Neural cell (in vitro differentiated cells): ENCODE measurements around the gene SMCO4. TPM values are rescaled to one million over a fixed set of nuclear protein-coding genes. Genes with fewer than 3 reads are reported as not detected.

ENCODE experiments used
- H2AFZ ChIP-seq: fragments of 200-600, 300-800 bp; sonication (generic), shearing (Covaris generic); 2 replicates; pipeline ENCODE4 v1.6.0; 2014; ENCODE audit warnings: low read depth, mild to moderate bottlenecking, antibody characterized with exemption, low read length, moderate library complexity
- H3F3A ChIP-seq: fragments of 200-600 bp; shearing (Covaris generic); 2 replicates; pipeline ENCODE4 v1.6.1; 2016; ENCODE audit warnings: mild to moderate bottlenecking, moderate library complexity, mixed read lengths, antibody characterized with exemption, low read length; ENCODE audit not compliant: insufficient read depth, poor library complexity, severe bottlenecking
- H3K27ac ChIP-seq: fragments of 200-600, 300-800 bp; sonication (generic), shearing (Covaris generic); 2 replicates; pipeline ENCODE4 v1.5.1; 2014; ENCODE audit warnings: mild to moderate bottlenecking, low read length, moderate library complexity
- H3K27me3 ChIP-seq: fragments of 300-800, 200-600 bp; sonication (generic), shearing (Covaris generic); 2 replicates; pipeline ENCODE4 v1.6.0; 2014; ENCODE audit warnings: mild to moderate bottlenecking, low read depth, low read length, moderate library complexity; ENCODE audit not compliant: insufficient read depth
- H3K36me3 ChIP-seq: fragments of 300-800, 200-600 bp; sonication (generic), shearing (Covaris generic); 2 replicates; pipeline ENCODE4 v1.5.1; 2014; ENCODE audit warnings: mild to moderate bottlenecking, antibody characterized with exemption, low read length, moderate library complexity; ENCODE audit not compliant: insufficient read depth
- H3K4me2 ChIP-seq: fragments of 300-800, 200-600 bp; sonication (generic), shearing (Covaris generic); 2 replicates; pipeline ENCODE4 v1.6.0; 2014; ENCODE audit warnings: mild to moderate bottlenecking, low read length
- H3K4me3 ChIP-seq: fragments of 300-800, 200-600 bp; sonication (generic), shearing (Covaris generic); 2 replicates; pipeline ENCODE4 v1.5.1; 2014; ENCODE audit warnings: mild to moderate bottlenecking, low read length, moderate library complexity
- H3K79me2 ChIP-seq: fragments of 200-600 bp; shearing (Covaris generic); replicated peaks from 2 replicates; pipeline ENCODE4 v1.6.0; 2014; ENCODE audit warnings: mild to moderate bottlenecking, low read length, moderate library complexity; ENCODE audit not compliant: insufficient read depth
- H3K9ac ChIP-seq: fragments of 300-800, 200-600 bp; sonication (generic), shearing (Covaris generic); 2 replicates; pipeline ENCODE4 v1.6.1; 2016; ENCODE audit warnings: mild to moderate bottlenecking, low read length, mixed read lengths
- H3K9me2 ChIP-seq: fragments of 200-600 bp; shearing (Covaris generic); 2 replicates; pipeline ENCODE4 v1.6.1; 2016; ENCODE audit warnings: mild to moderate bottlenecking, low read length, mixed read lengths; ENCODE audit not compliant: insufficient read depth
- H3K9me3 ChIP-seq: fragments of 200-600, 300-800 bp; sonication (generic), shearing (Covaris generic); 2 replicates; pipeline ENCODE4 v1.6.1; 2016; ENCODE audit warnings: mild to moderate bottlenecking, mixed run types, low read length, moderate library complexity, mixed read lengths
- H4K20me1 ChIP-seq: fragments of 200-600 bp; shearing (Covaris generic); 2 replicates; pipeline ENCODE4 v1.6.1; 2016; ENCODE audit warnings: mild to moderate bottlenecking, mixed run types; ENCODE audit not compliant: insufficient read depth
- CTCF ChIP-seq: fragments of 450-650 bp; IDR thresholded peaks from 2 replicates; pipeline ENCODE4 v1.5.1; 2014; ENCODE audit warnings: antibody characterized with exemption, mild to moderate bottlenecking, moderate library complexity; ENCODE audit not compliant: poor library complexity, severe bottlenecking
- EP300 ChIP-seq: fragments of 450-650 bp; conservative IDR thresholded peaks from 2 replicates; pipeline ENCODE4 v1.6.1; 2014; ENCODE audit warnings: antibody characterized with exemption, mild to moderate bottlenecking, moderate library complexity; ENCODE audit not compliant: poor library complexity, severe bottlenecking
- EZH2 ChIP-seq: fragments of 200-600, 300-800 bp; shearing (Covaris generic), sonication (generic); IDR thresholded peaks from 2 replicates; pipeline ENCODE4 v1.6.1; 2014; ENCODE audit warnings: antibody characterized with exemption, low read length, borderline replicate concordance, mild to moderate bottlenecking; ENCODE audit not compliant: insufficient read depth, poor library complexity, severe bottlenecking
- MXI1 ChIP-seq: fragments of 450-650 bp; conservative IDR thresholded peaks from 2 replicates; pipeline ENCODE4 v1.6.1; 2014; ENCODE audit warnings: antibody characterized with exemption, mild to moderate bottlenecking; ENCODE audit not compliant: poor library complexity, severe bottlenecking
- POLR2AphosphoS5 ChIP-seq: IDR thresholded peaks from 2 replicates; pipeline ENCODE4 v1.6.1; 2012
- RAD21 ChIP-seq: fragments of 450-650 bp; conservative IDR thresholded peaks from 2 replicates; pipeline ENCODE4 v1.6.1; 2014; ENCODE audit warnings: antibody characterized with exemption, mild to moderate bottlenecking, moderate library complexity
- REST ChIP-seq: IDR thresholded peaks from 2 replicates; pipeline ENCODE4 v1.6.1; 2012; ENCODE audit warnings: borderline replicate concordance
- SMC3 ChIP-seq: fragments of 450-650 bp; conservative IDR thresholded peaks from 2 replicates; pipeline ENCODE4 v1.6.1; 2014; ENCODE audit warnings: antibody characterized with exemption, mild to moderate bottlenecking, moderate library complexity; ENCODE audit not compliant: poor library complexity
- TAF1 ChIP-seq: IDR thresholded peaks from 2 replicates; pipeline ENCODE4 v1.6.1; 2012; ENCODE audit warnings: low read depth
- polyA plus RNA-seq: library from polyadenylated mRNA; depleted of rRNA; stranded (reverse); fragments of >200 nt; gene quantifications from 2 replicates; pipeline ENCODE4 v1.2.3, GENCODE V29; 2014

The SMCO4 gene
- polyA plus RNA-seq, 1 donor from 2014 or later = 10.0 TPM

DNA sequence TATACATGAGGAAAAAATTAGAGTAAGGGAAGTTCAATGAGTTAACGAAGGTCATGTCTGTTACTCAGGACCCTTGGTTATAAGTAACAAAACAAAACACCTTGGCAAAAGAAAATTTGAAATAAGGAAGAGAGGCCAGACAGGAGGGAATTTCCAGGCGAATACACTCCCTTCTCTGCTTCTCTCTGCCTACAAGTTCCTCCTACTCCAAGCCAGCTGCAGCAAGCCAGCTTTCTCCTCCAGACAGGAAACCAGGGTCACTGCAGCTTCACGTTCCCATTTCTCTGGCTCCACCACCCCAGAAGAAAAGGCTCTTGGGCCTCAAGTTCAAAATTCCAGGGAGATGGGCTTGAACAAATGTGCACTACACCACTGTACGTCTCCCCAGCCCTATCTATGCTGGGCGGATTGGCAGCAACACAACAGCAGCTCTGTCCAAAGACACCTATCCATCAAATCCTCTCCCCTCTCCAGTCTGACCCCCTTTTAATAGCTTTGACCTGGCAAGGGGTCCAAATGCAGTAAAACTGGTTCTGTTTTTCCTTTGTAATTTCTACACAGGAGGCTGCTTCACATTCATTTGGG is 27.7 kb downstream of the SMCO4 start:
- H3K9ac ChIP-seq = no peak overlapping the region
- no peaks in the 10 kb centered on the region for H3K27me3 ChIP-seq
- no peaks in the 10 kb centered on the region for H3K9me2 ChIP-seq
- no peaks in the 10 kb centered on the region for H3K9me3 ChIP-seq
- H3K27ac ChIP-seq = no peak overlapping the region
- H3K4me2 ChIP-seq = no peak overlapping the region
- H2AFZ ChIP-seq = no peak overlapping the region
- no peaks in the 10 kb centered on the region for H3K36me3 ChIP-seq
- TF ChIP-seq RAD21 (no peak), CTCF (no peak), REST (no peak), TAF1 (no peak), MXI1 (no peak), EP300 (no peak), POLR2AphosphoS5 (no peak), SMC3 (no peak), EZH2 (no peak)
- no peaks in the 10 kb centered on the region for H3K79me2 ChIP-seq
- no peaks in the 10 kb centered on the region for H3F3A ChIP-seq
- H3K4me3 ChIP-seq = no peak overlapping the region
- no peaks in the 10 kb centered on the region for H4K20me1 ChIP-seq

DNA sequence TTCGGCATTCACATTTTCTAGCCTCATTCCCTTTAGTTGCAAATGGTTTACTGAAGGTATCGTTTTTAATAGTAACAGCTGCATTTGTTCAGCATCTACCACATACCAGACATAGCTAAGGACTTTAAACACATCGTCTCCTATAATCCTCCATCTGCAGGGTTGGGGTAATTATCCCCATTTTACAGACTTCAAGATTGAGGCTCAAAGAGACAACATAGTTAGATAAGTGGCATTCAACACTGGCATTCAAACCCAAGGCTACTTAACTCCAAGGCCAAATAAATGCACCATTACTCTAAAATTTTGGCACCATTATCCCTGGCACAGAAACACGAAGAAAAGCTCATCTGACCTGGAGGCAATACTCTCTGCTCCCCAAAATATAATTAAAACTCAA is 28.5 kb downstream of the SMCO4 start:
- no peaks in the 10 kb centered on the region for H4K20me1 ChIP-seq
- no peak for TF ChIP-seq REST
- TF ChIP-seq SMC3 = no peak
- TF ChIP-seq TAF1 = no peak
- no peak for TF ChIP-seq MXI1
- TF ChIP-seq POLR2AphosphoS5 = no peak
- no peak for TF ChIP-seq EZH2
- no peak for TF ChIP-seq RAD21
- no peak for TF ChIP-seq CTCF
- no peak for TF ChIP-seq EP300
- H3K27ac ChIP-seq = no peak overlapping the region

More for the DNA sequence above, 28.5 kb downstream of the SMCO4 start:
- Histone ChIP-seq H3K27me3 (no peaks in the 10 kb centered on the region), H3K79me2 (no peaks in the 10 kb centered on the region), H3K9ac (no peak overlapping the region), H3K4me3 (no peak overlapping the region), H3K9me3 (no peaks in the 10 kb centered on the region), H3K4me2 (no peak overlapping the region), H3F3A (no peaks in the 10 kb centered on the region), H3K36me3 (no peaks in the 10 kb centered on the region), H3K9me2 (no peaks in the 10 kb centered on the region), H2AFZ (no peak overlapping the region)
